Vagina (tissue), 2 donors: ENCODE results near the gene ENTPD3.

Source experiments
- CTCF ChIP-seq, 3 experiments: fragments of 450-650 bp in 2 of 3; fragments of 200-600 bp in 1 of 3; sonication (generic) in 1 of 3; IDR thresholded peaks; one replicate each; pipeline ENCODE4 v1.5.1; 2017 to 2019; ENCODE audit warnings: antibody characterized with exemption in 3 of 3, mild to moderate bottlenecking in 2 of 3, moderate library complexity in 2 of 3
- POLR2A ChIP-seq, 2 donors: fragments of 450-650 bp; IDR thresholded peaks; one replicate each; pipeline ENCODE4 v1.6.1; 2017; ENCODE audit warnings: antibody characterized with exemption in 2 of 2, mild to moderate bottlenecking in 2 of 2, moderate library complexity in 2 of 2
- POLR2AphosphoS5 ChIP-seq, 2 donors: sonication (generic); formaldehyde crosslinking; IDR thresholded peaks; one replicate each; pipeline ENCODE4 v1.9.0; 2017; ENCODE audit warnings: antibody characterized with exemption in 2 of 2, mild to moderate bottlenecking in 2 of 2, low read depth in 1 of 2; ENCODE audit not compliant: insufficient read depth in 1 of 2

GRCh38 chr3:40398346-40398745 is 11.4 kb downstream of the ENTPD3 start:
- no peak for TF ChIP-seq CTCF (IDR thresholded peaks at IDR 0.05)
- no peak for TF ChIP-seq POLR2A (IDR thresholded peaks at IDR 0.05)
- no peak for TF ChIP-seq POLR2AphosphoS5 (IDR thresholded peaks at IDR 0.05; ENCODE audit: insufficient read depth in 1 of 2, low read depth in 1 of 2)
